HEK293 (cell line): ENCODE results near the gene FUCA1.

Source experiments
- CTCF ChIA-PET: fragments of 350-600 bp; formaldehyde crosslinking; extraction: SDS; loops from one replicate; lab custom pipeline; 2021; ENCODE audit warnings: antibody characterized with exemption; lab: Yijun Ruan, JAX
- POLR2A ChIA-PET: fragments of 300-600 bp; formaldehyde crosslinking; extraction: SDS; loops from one replicate; lab custom pipeline; 2020; ENCODE audit warnings: antibody characterized with exemption, inconsistent platforms; lab: Yijun Ruan, JAX
- H3K27ac ChIP-seq: fragments of 200-500 bp; sonication (Bioruptor generic); 2 replicates; pipeline ENCODE4 v1.5.1; 2014; ENCODE audit warnings: low read depth, low read length, control low read depth, inconsistent platforms; ENCODE audit errors: extremely low read depth
- H3K36me3 ChIP-seq, 2 experiments: fragments of 200-500 bp in 1 of 2; sonication (Bioruptor generic) in 1 of 2; 1 replicate in 1 of 2; 2 replicates in 1 of 2; pipeline ENCODE4 v1.5.1; 2014 to 2017; ENCODE audit warnings: inconsistent platforms in 2 of 2, low read length in 2 of 2; ENCODE audit not compliant: control insufficient read depth in 2 of 2, insufficient read depth in 1 of 2
- H3K4me1 ChIP-seq: fragments of 200-500 bp; sonication (Bioruptor generic); 2 replicates; pipeline ENCODE4 v1.5.1; 2014; ENCODE audit warnings: mild to moderate bottlenecking, low read length, inconsistent platforms; ENCODE audit not compliant: control insufficient read depth, insufficient read depth
- H3K4me3 ChIP-seq: 2 replicates; pipeline ENCODE4 v1.5.1; 2011; ENCODE audit warnings: low read depth, mild to moderate bottlenecking, control low read depth, low read length, moderate library complexity
- H3K9me3 ChIP-seq: fragments of 200-500 bp; sonication (Bioruptor generic); 2 replicates; pipeline ENCODE4 v1.5.1; 2014; ENCODE audit warnings: low read depth, low read length, inconsistent platforms; ENCODE audit not compliant: control insufficient read depth, insufficient read depth
- BCL11A ChIP-seq: fragments of 450-650 bp; formaldehyde crosslinking; IDR thresholded peaks from 2 replicates; pipeline ENCODE4 v1.5.1; 2016; ENCODE audit warnings: low read depth, missing biosample characterization, missing genetic modification characterization
- BCL11B ChIP-seq: fragments of 450-650 bp; formaldehyde crosslinking; IDR thresholded peaks from 2 replicates; pipeline ENCODE4 v1.5.1; 2016; ENCODE audit warnings: low read depth, missing biosample characterization, missing genetic modification characterization
- EGR2 ChIP-seq: fragments of 450-650 bp; formaldehyde crosslinking; IDR thresholded peaks from 2 replicates; pipeline ENCODE4 v1.5.1; 2016; ENCODE audit warnings: low read depth, missing biosample characterization, missing genetic modification characterization
- GLIS2 ChIP-seq: fragments of 450-650 bp; formaldehyde crosslinking; IDR thresholded peaks from 2 replicates; pipeline ENCODE4 v1.5.1; 2016; ENCODE audit warnings: missing biosample characterization, missing genetic modification characterization
- KLF1 ChIP-seq: fragments of 450-650 bp; formaldehyde crosslinking; IDR thresholded peaks from 2 replicates; pipeline ENCODE4 v1.5.1; 2016; ENCODE audit warnings: missing biosample characterization, missing genetic modification characterization
- KLF7 ChIP-seq: fragments of 450-650 bp; formaldehyde crosslinking; IDR thresholded peaks from 2 replicates; pipeline ENCODE4 v1.5.1; 2016; ENCODE audit warnings: missing biosample characterization, missing genetic modification characterization, borderline replicate concordance
- MZF1 ChIP-seq: fragments of 450-650 bp; formaldehyde crosslinking; IDR thresholded peaks from 2 replicates; pipeline ENCODE4 v1.5.1; 2017; ENCODE audit warnings: missing biosample characterization, missing genetic modification characterization, borderline replicate concordance
- SALL2 ChIP-seq: fragments of 450-650 bp; formaldehyde crosslinking; IDR thresholded peaks from 2 replicates; pipeline ENCODE4 v1.5.0; 2017; ENCODE audit warnings: missing biosample characterization, mild to moderate bottlenecking, missing genetic modification characterization, borderline replicate concordance
- YY2 ChIP-seq: fragments of 450-650 bp; formaldehyde crosslinking; IDR thresholded peaks from 2 replicates; pipeline ENCODE4 v1.5.1; 2016; ENCODE audit warnings: missing biosample characterization, missing genetic modification characterization
- ZBTB17 ChIP-seq: fragments of 450-650 bp; formaldehyde crosslinking; IDR thresholded peaks from 2 replicates; pipeline ENCODE4 v1.5.1; 2016; ENCODE audit warnings: missing biosample characterization, missing genetic modification characterization
- ZBTB44 ChIP-seq: fragments of 450-650 bp; IDR thresholded peaks from 2 replicates; pipeline ENCODE4 v1.5.1; 2018; ENCODE audit warnings: missing biosample characterization, mild to moderate bottlenecking, missing genetic modification characterization
- ZIC2 ChIP-seq: fragments of 450-650 bp; formaldehyde crosslinking; IDR thresholded peaks from 2 replicates; pipeline ENCODE4 v1.5.1; 2016; ENCODE audit warnings: missing biosample characterization, missing genetic modification characterization
- ZNF10 ChIP-seq: fragments of 450-650 bp; formaldehyde crosslinking; IDR thresholded peaks from 2 replicates; pipeline ENCODE4 v1.5.1; 2017; ENCODE audit warnings: missing biosample characterization, missing genetic modification characterization
- ZNF114 ChIP-seq: fragments of 450-650 bp; formaldehyde crosslinking; IDR thresholded peaks from 2 replicates; pipeline ENCODE4 v1.5.0; 2017; ENCODE audit warnings: missing biosample characterization, missing genetic modification characterization
- ZNF354C ChIP-seq: fragments of 450-650 bp; formaldehyde crosslinking; IDR thresholded peaks from 2 replicates; pipeline ENCODE4 v1.5.1; 2016; ENCODE audit warnings: missing biosample characterization, missing genetic modification characterization, low read depth, borderline replicate concordance
- ZNF473 ChIP-seq: fragments of 450-650 bp; formaldehyde crosslinking; IDR thresholded peaks from 2 replicates; pipeline ENCODE4 v1.5.1; 2017; ENCODE audit warnings: missing biosample characterization, missing genetic modification characterization
- ZNF571 ChIP-seq: fragments of 450-650 bp; formaldehyde crosslinking; IDR thresholded peaks from 2 replicates; pipeline ENCODE4 v1.5.0; 2017; ENCODE audit warnings: missing biosample characterization, missing genetic modification characterization
- ZNF629 ChIP-seq: fragments of 450-650 bp; formaldehyde crosslinking; IDR thresholded peaks from 2 replicates; pipeline ENCODE4 v1.5.1; 2017; ENCODE audit warnings: missing biosample characterization, missing genetic modification characterization
- TF ChIP-seq, protein P1 (sequence below): fragments of 450-650 bp; formaldehyde crosslinking; IDR thresholded peaks from 2 replicates; pipeline ENCODE4 v1.5.1; 2016; ENCODE audit warnings: missing biosample characterization, missing genetic modification characterization, low read depth
- TF ChIP-seq, protein P2 (sequence below): fragments of 450-650 bp; formaldehyde crosslinking; IDR thresholded peaks from 2 replicates; pipeline ENCODE4 v1.5.1; 2016; ENCODE audit warnings: missing biosample characterization, missing genetic modification characterization

The FUCA1 gene

GRCh38 chr1:23867542-23867894 is 572 bp downstream of the FUCA1 start:
- ChIA-PET POLR2A (interaction anchor here (0.6 to 1.4 kb wide), 4 partner anchors 42 to 101 kb away, joined by 3 to 4 read pairs (median 3); partner anchors contain the start of gene PITHD1), CTCF (interaction anchor here (0.7 to 4.2 kb wide), 3 partner anchors 57 to 1265 kb away, joined by 3 to 32 read pairs (median 4); no protein-coding TSS in a partner anchor)
- TF ChIP-seq ZBTB17 (tag by site-specific recombination) (no peak), ZNF10 (peak; percentile 33; the same call in 1 of the 2 replicates), BCL11A (tag by site-specific recombination) (no peak)
- H3K4me3 ChIP-seq, result peak overlapping the region; percentile 81
- H3K4me1 ChIP-seq, result 0 out of 2 replicates have a peak, but pooled peaks cover 6% of the 10 kb centered on the region
- H3K9me3 ChIP-seq, result no peaks in the 10 kb centered on the region
- peak overlapping the region; percentile 35; the same call in 1 of the 2 replicates for H3K27ac ChIP-seq
- peaks cover 8 to 30% of the 10 kb centered on the region in 2 experiments; a peak in 2 of 3 replicates for H3K36me3 ChIP-seq

DNA sequence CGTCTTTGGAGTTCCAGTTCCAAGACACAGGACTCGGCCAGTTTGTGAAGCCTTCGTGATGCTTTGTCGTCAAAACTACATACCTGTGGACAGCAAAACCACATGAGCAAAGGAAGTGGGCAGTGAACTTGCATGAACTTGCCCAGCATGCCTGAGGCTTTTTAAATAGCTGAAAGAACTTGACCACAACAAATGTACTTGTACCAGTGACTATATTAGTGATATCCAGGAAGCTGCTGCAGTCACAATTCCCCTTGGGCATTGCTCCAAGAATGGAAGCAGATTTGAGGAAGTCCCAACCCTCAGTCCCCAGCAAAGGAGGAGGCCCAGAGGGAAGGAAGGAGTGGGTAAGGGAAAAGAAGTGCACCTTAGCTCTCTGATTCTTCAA is 2.6 kb downstream of the FUCA1 start:
- no peak overlapping the region for H3K4me3 ChIP-seq
- CTCF ChIA-PET, result interaction anchor here (0.6 to 1.8 kb wide), 8 partner anchors 14 to 204 kb away, joined by 3 to 8 read pairs (median 4); partner anchors contain the start of gene HMGCL
- POLR2A ChIA-PET, result interaction anchor here (1.3 kb wide), 1 partner anchor 40 kb away, joined by 4 read pairs; the partner anchor contains the start of gene HMGCL

More for the DNA sequence above, 2.6 kb downstream of the FUCA1 start:
- Histone ChIP-seq H3K4me1 (0 out of 2 replicates have a peak, but pooled peaks cover 6% of the 10 kb centered on the region), H3K9me3 (no peaks in the 10 kb centered on the region), H3K36me3 (peaks cover 18 to 45% of the 10 kb centered on the region in 2 experiments; a peak in 2 of 3 replicates), H3K27ac (no peak overlapping the region)
- no peak for TF ChIP-seq YY2 (tag by site-specific recombination)
- TF ChIP-seq, protein P1, sequence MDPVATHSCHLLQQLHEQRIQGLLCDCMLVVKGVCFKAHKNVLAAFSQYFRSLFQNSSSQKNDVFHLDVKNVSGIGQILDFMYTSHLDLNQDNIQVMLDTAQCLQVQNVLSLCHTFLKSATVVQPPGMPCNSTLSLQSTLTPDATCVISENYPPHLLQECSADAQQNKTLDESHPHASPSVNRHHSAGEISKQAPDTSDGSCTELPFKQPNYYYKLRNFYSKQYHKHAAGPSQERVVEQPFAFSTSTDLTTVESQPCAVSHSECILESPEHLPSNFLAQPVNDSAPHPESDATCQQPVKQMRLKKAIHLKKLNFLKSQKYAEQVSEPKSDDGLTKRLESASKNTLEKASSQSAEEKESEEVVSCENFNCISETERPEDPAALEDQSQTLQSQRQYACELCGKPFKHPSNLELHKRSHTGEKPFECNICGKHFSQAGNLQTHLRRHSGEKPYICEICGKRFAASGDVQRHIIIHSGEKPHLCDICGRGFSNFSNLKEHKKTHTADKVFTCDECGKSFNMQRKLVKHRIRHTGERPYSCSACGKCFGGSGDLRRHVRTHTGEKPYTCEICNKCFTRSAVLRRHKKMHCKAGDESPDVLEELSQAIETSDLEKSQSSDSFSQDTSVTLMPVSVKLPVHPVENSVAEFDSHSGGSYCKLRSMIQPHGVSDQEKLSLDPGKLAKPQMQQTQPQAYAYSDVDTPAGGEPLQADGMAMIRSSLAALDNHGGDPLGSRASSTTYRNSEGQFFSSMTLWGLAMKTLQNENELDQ (tag by site-specific recombination), result no peak
- TF ChIP-seq KLF7, result no peak
- no peak for TF ChIP-seq GLIS2 (tag by site-specific recombination)
- no peak for TF ChIP-seq ZNF629 (tag by site-specific recombination)
- TF ChIP-seq BCL11A (tag by site-specific recombination), result no peak
- no peak for TF ChIP-seq ZNF114 (tag by site-specific recombination)
- TF ChIP-seq ZNF354C, result no peak
- no peak for TF ChIP-seq ZIC2
- no peak for TF ChIP-seq ZBTB44 (tag by site-specific recombination)
- no peak for TF ChIP-seq ZNF571 (tag by site-specific recombination)
- TF ChIP-seq KLF1, result no peak
- no peak for TF ChIP-seq ZNF473 (tag by site-specific recombination)
- TF ChIP-seq EGR2, result no peak
- TF ChIP-seq MZF1 (tag by site-specific recombination), result no peak
- no peak for TF ChIP-seq SALL2 (tag by site-specific recombination)
- no peak for TF ChIP-seq BCL11B (tag by site-specific recombination)
- TF ChIP-seq, protein P2, sequence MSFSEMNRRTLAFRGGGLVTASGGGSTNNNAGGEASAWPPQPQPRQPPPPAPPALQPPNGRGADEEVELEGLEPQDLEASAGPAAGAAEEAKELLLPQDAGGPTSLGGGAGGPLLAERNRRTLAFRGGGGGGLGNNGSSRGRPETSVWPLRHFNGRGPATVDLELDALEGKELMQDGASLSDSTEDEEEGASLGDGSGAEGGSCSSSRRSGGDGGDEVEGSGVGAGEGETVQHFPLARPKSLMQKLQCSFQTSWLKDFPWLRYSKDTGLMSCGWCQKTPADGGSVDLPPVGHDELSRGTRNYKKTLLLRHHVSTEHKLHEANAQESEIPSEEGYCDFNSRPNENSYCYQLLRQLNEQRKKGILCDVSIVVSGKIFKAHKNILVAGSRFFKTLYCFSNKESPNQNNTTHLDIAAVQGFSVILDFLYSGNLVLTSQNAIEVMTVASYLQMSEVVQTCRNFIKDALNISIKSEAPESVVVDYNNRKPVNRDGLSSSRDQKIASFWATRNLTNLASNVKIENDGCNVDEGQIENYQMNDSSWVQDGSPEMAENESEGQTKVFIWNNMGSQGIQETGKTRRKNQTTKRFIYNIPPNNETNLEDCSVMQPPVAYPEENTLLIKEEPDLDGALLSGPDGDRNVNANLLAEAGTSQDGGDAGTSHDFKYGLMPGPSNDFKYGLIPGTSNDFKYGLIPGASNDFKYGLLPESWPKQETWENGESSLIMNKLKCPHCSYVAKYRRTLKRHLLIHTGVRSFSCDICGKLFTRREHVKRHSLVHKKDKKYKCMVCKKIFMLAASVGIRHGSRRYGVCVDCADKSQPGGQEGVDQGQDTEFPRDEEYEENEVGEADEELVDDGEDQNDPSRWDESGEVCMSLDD (tag by site-specific recombination), result no peak
